ENCODE data around the gene CDC25B. TPM values are rescaled to one million over a fixed set of nuclear protein-coding genes. Genes with fewer than 3 reads are reported as not detected.

CDC25B gene
- total RNA-seq, 2 experiments from 2014 or later = 294 to 298 TPM

DNA sequence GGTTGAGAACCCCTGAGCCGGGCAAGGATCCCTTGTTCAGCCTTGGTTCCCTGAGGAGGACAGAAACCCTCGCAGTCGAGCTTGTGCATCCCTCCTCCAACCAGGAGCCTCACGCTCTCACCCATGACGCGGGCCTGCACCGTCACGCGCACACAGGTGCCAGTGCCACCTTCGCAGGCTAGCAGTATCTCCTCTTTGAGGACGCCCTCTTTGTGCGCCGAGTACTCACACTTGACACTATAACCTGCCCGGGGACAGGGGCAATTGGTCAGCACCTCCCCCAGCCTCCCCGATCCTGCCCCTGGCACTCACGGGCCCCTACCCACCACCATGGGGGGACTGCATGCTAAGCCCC is 41.9 kb upstream of the CDC25B start:
- ChIA-PET CTCF (interaction anchor here (0.9 to 3.3 kb wide), 3 partner anchors 9 to 125 kb away, joined by 3 to 19 read pairs (median 3); no protein-coding TSS in a partner anchor), POLR2A (no interaction called here)
- Mint-ChIP-seq H3K9me3 (ENCODE audit: insufficient read depth) (no peaks in the 10 kb centered on the region), H3K36me3 (ENCODE audit: low read depth) (peaks cover 12% of the 10 kb centered on the region), H3K4me3 (no peak overlapping the region), H3K27me3 (ENCODE audit: low read depth) (no peaks in the 10 kb centered on the region), H3K27ac (no peak overlapping the region), H3K4me1 (ENCODE audit: low read depth) (peaks cover 4% of the 10 kb centered on the region)
- no peak for DNase-seq
- no peak for ATAC-seq

DNA sequence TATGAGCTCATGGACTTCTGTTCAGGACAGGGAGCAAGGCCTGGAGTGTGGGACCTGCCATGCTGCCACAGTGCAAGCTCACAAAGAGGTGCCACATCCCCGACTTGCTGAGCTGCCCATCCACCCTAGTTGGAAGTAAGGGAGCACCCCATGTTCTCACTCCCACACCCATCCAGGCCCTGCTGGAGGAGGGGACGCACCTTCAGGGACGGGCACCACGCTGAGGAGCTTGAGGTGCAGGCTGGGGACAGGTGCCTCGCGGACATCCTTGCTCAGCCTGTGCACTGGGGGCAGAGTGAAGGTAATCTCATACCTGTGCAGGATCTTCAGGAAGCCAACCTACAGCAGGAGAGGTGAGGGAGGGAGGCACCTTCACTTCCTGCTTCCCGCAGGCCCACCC is 40.8 kb upstream of the CDC25B start:
- peaks cover 4% of the 10 kb centered on the region for H3K4me1 Mint-ChIP-seq (ENCODE audit: low read depth)
- ChIA-PET CTCF (interaction anchor here (1.5 to 3.3 kb wide), 2 partner anchors 10 to 100 kb away, joined by 3 to 19 read pairs; no protein-coding TSS in a partner anchor), POLR2A (interaction anchor here (1.2 kb wide), 1 partner anchor 13 kb away, joined by 5 read pairs; the partner anchor contains the start of gene ADISSP)
- H3K27me3 Mint-ChIP-seq (ENCODE audit: low read depth) = no peaks in the 10 kb centered on the region
- ATAC-seq = no peak
- no peak overlapping the region for H3K27ac Mint-ChIP-seq
- no peaks in the 10 kb centered on the region for H3K9me3 Mint-ChIP-seq (ENCODE audit: insufficient read depth)
- H3K4me3 Mint-ChIP-seq = no peak overlapping the region
- no peak for DNase-seq
- H3K36me3 Mint-ChIP-seq (ENCODE audit: low read depth) = peaks cover 12% of the 10 kb centered on the region

DNA sequence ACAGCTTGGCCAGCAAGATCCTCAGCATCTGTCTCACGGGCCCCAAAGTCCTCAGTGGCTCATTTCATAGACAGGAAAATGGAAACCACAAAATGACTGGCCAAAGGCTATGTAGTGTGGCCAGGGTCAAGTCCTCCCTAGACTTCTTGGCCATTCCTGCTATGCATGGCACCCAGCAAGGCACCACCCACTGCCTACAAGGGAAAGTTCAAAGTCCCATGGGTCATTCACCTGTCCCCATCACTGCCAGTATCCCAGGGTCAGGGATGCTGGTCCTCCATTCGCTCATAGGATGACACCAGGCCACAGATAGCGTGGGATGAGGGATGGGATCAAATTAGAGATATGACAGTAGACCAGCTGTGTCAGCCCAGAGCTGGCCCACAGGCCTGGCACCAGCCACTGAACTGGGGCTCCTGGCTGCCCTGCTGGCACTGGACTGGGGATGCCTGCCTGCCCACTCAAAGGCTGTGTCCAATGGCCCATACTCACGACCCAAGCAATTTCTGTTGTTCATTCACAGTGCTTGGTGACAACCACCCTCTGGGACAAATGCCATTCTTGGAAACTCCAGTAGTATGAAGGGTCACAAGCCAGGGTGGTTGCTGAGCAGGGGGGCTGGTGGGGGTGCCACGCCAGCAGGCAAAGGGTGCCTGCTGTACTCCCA is 40.2 kb upstream of the CDC25B start:
- H3K9me3 Mint-ChIP-seq (ENCODE audit: insufficient read depth) = no peaks in the 10 kb centered on the region
- H3K27me3 Mint-ChIP-seq (ENCODE audit: low read depth) = no peaks in the 10 kb centered on the region
- POLR2A ChIA-PET = interaction anchor here (1.2 kb wide), 1 partner anchor 12 kb away, joined by 5 read pairs; the partner anchor contains the start of gene ADISSP
- H3K4me3 Mint-ChIP-seq = no peak overlapping the region
- H3K36me3 Mint-ChIP-seq (ENCODE audit: low read depth) = peaks cover 12% of the 10 kb centered on the region
- CTCF ChIA-PET = interaction anchor here (1.1 kb wide), 1 partner anchor 45 kb away, joined by 3 read pairs; no protein-coding TSS in a partner anchor
- no peak overlapping the region for H3K27ac Mint-ChIP-seq
- ATAC-seq = no peak
- peaks cover 4% of the 10 kb centered on the region for H3K4me1 Mint-ChIP-seq (ENCODE audit: low read depth)
- DNase-seq = no peak

DNA sequence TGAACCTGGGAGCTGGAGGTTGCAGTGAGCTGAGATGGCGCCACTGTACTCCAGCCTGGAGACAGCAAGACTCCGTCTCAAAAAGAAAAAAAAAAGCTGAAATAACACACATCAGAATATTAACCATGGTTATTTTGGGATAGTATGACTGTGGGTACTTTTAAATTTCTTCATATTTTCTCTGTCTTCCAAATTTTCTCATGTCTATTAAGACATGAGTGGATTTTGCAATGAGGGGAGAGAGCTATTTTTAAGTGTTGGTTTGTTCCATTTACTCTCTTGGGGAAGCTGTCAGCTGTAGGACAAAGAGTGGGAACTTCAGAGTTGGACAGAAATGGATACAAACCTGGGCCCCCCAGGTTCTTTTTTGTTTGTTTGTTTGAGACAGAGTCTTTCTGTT is 38.8 kb upstream of the CDC25B start:
- Mint-ChIP-seq H3K9me3 (ENCODE audit: insufficient read depth) (no peaks in the 10 kb centered on the region), H3K27ac (no peak overlapping the region), H3K4me1 (ENCODE audit: low read depth) (peaks cover 2% of the 10 kb centered on the region), H3K27me3 (ENCODE audit: low read depth) (no peaks in the 10 kb centered on the region), H3K4me3 (no peak overlapping the region), H3K36me3 (ENCODE audit: low read depth) (peaks cover 12% of the 10 kb centered on the region)
- ChIA-PET POLR2A (no interaction called here), CTCF (interaction anchor here (1.1 to 2.6 kb wide), 3 partner anchors 9 to 46 kb away, joined by 3 to 17 read pairs (median 3); partner anchors contain the start of gene ADISSP)
- ATAC-seq = no peak
- no peak for DNase-seq

DNA sequence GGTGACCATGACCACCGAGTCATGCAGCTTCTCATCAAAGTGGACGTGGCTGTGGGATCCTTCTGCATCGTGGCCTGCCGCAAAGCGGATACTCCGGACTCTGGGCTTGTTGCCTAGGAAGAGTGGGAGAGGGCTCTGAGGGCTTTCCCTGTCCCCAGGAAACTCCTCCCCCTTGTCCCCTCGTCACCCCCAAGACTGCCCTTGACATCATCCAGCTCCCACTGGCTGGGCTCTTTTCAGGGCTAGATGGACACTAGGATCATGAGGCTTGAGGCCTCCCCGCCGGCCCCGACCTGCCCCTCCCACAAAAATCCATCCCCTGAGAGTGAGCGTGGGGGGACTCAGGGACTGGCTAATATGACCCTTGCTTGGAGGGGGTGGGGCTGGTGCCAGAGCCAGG is 37.5 kb upstream of the CDC25B start:
- ChIA-PET CTCF (interaction anchor here (2.6 kb wide), 1 partner anchor 10 kb away, joined by 17 read pairs; the partner anchor contains the start of gene ADISSP), POLR2A (no interaction called here)
- Mint-ChIP-seq H3K27ac (no peak overlapping the region), H3K27me3 (ENCODE audit: low read depth) (no peaks in the 10 kb centered on the region), H3K4me3 (no peak overlapping the region), H3K36me3 (ENCODE audit: low read depth) (peaks cover 12% of the 10 kb centered on the region), H3K4me1 (ENCODE audit: low read depth) (no peaks in the 10 kb centered on the region), H3K9me3 (ENCODE audit: insufficient read depth) (no peaks in the 10 kb centered on the region)
- DNase-seq (no peak), ATAC-seq (no peak)

DNA sequence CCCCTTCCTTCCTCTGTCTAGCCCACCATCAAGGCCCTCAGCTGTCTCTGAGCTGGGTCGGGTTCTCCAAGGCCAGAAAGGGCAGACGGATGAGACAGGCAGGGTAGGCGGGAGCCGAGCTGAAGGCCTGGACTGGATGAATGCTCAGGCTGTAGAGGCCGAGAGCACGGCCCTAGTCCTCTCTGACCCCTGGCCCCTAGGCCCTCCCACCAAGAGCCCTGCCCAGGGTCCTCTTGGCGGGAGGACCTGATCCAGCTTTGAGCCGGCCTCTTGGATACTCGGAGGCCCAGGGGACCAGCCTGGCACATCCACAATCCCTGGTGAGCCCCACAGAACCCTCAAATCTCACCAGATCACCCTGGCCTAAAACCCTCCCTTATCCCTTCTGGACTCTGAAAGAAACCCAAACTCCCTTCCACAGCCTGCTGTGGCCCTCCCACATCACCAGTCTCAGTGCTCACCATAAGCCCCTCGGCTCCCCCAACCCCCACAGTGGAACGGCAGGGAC is 36.7 kb upstream of the CDC25B start:
- Mint-ChIP-seq H3K36me3 (ENCODE audit: low read depth) (peaks cover 12% of the 10 kb centered on the region), H3K27me3 (ENCODE audit: low read depth) (no peaks in the 10 kb centered on the region), H3K27ac (no peak overlapping the region)

DNA sequence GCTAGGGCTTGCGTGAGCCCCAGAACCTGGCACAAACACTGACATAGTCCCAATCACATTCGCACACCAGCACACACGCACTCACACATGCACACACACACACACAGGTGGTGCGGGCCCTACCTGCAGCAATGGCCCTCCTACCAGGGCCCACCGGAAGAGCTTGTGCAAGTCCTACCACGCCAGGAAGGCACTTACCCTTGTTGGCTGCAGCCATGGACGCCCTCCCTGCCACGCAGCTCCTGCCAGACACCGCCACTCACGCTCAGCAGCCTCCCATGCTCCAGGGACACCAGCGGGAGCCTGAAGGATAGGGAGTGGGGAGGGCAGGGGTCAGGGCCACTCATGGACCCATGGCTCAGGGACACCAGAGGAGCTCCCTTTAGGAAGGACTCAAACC is 36.2 kb upstream of the CDC25B start:
- ChIA-PET CTCF (interaction anchor here (1.0 to 2.1 kb wide), 3 partner anchors 9 to 95 kb away, joined by 3 to 9 read pairs (median 6); partner anchors contain the start of gene CENPB), POLR2A (interaction anchor here (0.5 kb wide), 1 partner anchor 8 kb away, joined by 3 read pairs; the partner anchor contains the start of gene ADISSP)
- no peaks in the 10 kb centered on the region for H3K4me1 Mint-ChIP-seq (ENCODE audit: low read depth)
- DNase-seq = no peak
- no peak overlapping the region for H3K27ac Mint-ChIP-seq
- ATAC-seq = no peak
- H3K27me3 Mint-ChIP-seq (ENCODE audit: low read depth) = no peaks in the 10 kb centered on the region
- no peaks in the 10 kb centered on the region for H3K9me3 Mint-ChIP-seq (ENCODE audit: insufficient read depth)
- H3K4me3 Mint-ChIP-seq = no peak overlapping the region
- H3K36me3 Mint-ChIP-seq (ENCODE audit: low read depth) = peaks cover 12% of the 10 kb centered on the region

More for the DNA sequence above, 36.7 kb upstream of the CDC25B start:
- ChIA-PET CTCF (interaction anchor here (1.6 to 2.6 kb wide), 3 partner anchors 9 to 96 kb away, joined by 6 to 17 read pairs (median 9); partner anchors contain the start of gene ADISSP), POLR2A (interaction anchor here (0.5 kb wide), 1 partner anchor 8 kb away, joined by 3 read pairs; the partner anchor contains the start of gene ADISSP)
- no peaks in the 10 kb centered on the region for H3K9me3 Mint-ChIP-seq (ENCODE audit: insufficient read depth)
- DNase-seq = no peak
- no peaks in the 10 kb centered on the region for H3K4me1 Mint-ChIP-seq (ENCODE audit: low read depth)
- H3K4me3 Mint-ChIP-seq = no peak overlapping the region
- no peak for ATAC-seq

DNA sequence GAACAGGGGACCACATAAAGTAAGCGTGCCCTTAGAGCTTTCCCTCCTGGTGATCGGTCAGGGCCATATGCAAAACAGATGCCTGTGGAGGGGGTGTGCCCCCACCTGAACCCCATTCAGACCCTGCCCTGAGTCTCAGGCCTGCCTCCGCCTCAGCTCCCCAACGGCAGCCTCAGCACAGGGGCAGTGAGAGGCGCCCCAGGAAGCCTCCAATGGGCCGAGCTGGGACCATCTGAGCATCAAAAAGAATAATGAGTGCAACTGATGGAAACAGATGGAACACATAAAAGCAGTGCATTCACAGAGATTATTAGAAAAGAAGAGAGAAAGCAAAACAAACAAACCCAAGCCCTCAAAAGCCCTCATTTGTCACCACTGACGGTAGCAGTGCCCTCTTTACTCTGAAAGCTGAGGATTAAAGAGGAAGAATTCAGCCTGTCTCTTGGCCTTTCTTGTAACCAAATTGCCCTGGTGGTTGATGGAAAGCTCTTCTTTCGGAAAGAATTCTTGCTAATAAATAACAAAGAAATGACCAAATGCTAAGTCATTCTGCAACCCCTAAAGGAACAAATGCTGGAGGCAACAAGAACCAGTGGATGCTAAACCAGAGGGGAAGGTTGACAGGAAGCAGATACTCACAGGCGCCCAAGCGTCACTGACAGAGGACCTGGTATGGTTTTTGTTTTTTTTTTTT is 35.3 kb upstream of the CDC25B start:
- Mint-ChIP-seq H3K9me3 (ENCODE audit: insufficient read depth) (no peaks in the 10 kb centered on the region), H3K27me3 (ENCODE audit: low read depth) (no peaks in the 10 kb centered on the region), H3K4me3 (no peak overlapping the region), H3K4me1 (ENCODE audit: low read depth) (peaks cover 5% of the 10 kb centered on the region), H3K27ac (no peak overlapping the region), H3K36me3 (ENCODE audit: low read depth) (peaks cover 12% of the 10 kb centered on the region)
- ChIA-PET CTCF (interaction anchor here (1.0 to 2.1 kb wide), 3 partner anchors 8 to 94 kb away, joined by 3 to 9 read pairs (median 6); partner anchors contain the start of gene CENPB), POLR2A (no interaction called here)
- DNase-seq (no peak), ATAC-seq (no peak)

DNA sequence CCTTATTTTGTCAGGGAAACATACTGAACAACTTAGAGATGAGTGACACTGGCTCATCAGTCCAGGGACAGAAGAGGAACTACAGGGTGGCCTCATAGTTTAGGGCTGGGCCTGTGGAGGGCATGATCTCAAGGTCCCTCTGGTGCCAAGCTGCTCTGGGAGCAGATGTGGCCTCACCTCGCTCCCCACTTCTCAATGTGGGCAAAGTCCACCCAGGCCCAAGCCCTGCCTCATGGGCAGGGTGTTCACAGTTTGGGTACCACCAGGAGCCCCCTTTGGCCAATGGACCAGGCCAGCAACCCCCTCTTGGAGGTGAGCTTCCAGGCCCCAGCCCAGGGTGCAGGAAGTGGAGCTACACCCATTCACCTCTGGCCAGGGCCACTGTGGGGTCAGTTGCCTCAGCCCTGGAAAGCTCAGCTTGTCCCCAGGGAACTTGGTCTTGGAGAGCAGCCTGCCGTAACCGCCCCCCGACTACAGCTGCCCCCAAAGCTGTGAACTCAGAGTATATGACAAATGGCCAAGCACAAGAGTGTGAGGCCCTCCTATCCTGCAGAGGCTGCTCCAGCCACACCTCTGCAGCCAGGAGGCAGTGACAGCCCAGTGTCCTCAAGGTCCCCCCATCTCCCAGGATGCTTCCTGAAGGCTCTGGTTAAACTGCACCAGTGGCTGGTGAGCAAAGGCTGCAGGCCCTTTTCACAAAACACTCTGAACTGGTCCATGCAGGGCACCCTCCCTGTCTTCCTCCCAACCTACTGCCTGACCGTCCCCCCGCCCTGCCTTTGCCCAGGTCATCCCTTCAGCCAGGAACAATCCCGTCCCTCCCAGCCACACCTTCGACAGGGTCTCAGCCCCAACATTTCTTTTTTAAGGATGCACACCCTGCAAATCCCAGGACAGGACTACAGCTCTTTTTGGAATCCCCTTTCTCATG is 32.2 kb upstream of the CDC25B start:
- ChIA-PET POLR2A (no interaction called here), CTCF (interaction anchor here (1.0 to 5.8 kb wide), 2 partner anchors 11 to 56 kb away, joined by 3 to 33 read pairs; partner anchors contain the start of gene AP5S1)
- Mint-ChIP-seq H3K27me3 (ENCODE audit: low read depth) (no peaks in the 10 kb centered on the region), H3K4me1 (ENCODE audit: low read depth) (peaks cover 26% of the 10 kb centered on the region), H3K27ac (no peak overlapping the region), H3K9me3 (ENCODE audit: insufficient read depth) (no peaks in the 10 kb centered on the region), H3K4me3 (no peak overlapping the region), H3K36me3 (ENCODE audit: low read depth) (no peaks in the 10 kb centered on the region)
- ATAC-seq (no peak), DNase-seq (no peak)

DNA sequence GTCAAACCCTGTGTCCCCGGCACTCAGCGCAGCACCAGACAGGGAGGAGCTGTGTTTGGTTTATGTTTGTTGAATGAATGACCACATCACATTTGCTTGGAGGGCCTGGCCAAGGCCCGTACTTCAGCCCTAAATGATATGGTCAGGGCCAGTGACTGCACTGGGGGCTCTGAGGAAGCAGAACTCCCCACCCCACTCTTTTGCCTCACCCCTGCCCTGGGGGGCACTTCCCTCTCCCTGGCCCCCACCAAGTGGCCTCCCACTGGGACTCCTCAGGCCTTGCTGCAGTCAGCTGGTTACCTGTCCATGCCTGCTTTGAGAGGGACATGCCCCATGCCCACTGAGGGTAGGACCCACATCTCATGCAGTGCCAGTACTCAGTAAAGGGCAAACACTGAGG is 31.5 kb upstream of the CDC25B start:
- POLR2A ChIA-PET = no interaction called here
- Mint-ChIP-seq H3K4me1 (ENCODE audit: low read depth) (peaks cover 30% of the 10 kb centered on the region), H3K4me3 (no peak overlapping the region), H3K36me3 (ENCODE audit: low read depth) (no peaks in the 10 kb centered on the region), H3K27me3 (ENCODE audit: low read depth) (no peaks in the 10 kb centered on the region), H3K9me3 (ENCODE audit: insufficient read depth) (no peaks in the 10 kb centered on the region), H3K27ac (no peak overlapping the region)
- DNase-seq = no peak
- CTCF ChIA-PET = interaction anchor here (1.0 to 5.8 kb wide), 3 partner anchors 12 to 88 kb away, joined by 3 to 33 read pairs (median 7); partner anchors contain the start of gene AP5S1
- ATAC-seq = no peak
